Memory B cell (primary cell): ENCODE results near the gene NHSL2.

Experiments
- ATAC-seq: fragments of 150-1000 bp; cut with Tn5 transposase; 2 replicates; pipeline ENCODE4 v1.10.0; 2021; ENCODE audit warnings: low read depth, mild to moderate bottlenecking, moderate library complexity
- DNase-seq, 2 donors: peaks; one replicate each; pipeline ENCODE4 v3.0.0; 2022; ENCODE audit warnings: low spot score in 2 of 2
- H3K27ac Mint-ChIP-seq: one replicate; pipeline ENCODE4 v1.8.0; 2022; ENCODE audit warnings: mild to moderate bottlenecking, moderate library complexity, mixed read lengths
- H3K27me3 Mint-ChIP-seq: one replicate; pipeline ENCODE4 v1.8.0; 2022; ENCODE audit warnings: mixed read lengths
- H3K36me3 Mint-ChIP-seq: one replicate; pipeline ENCODE4 v1.8.0; 2022; ENCODE audit warnings: mild to moderate bottlenecking, mixed read lengths
- H3K4me1 Mint-ChIP-seq: one replicate; pipeline ENCODE4 v1.8.0; 2022; ENCODE audit warnings: mixed read lengths
- H3K4me3 Mint-ChIP-seq: one replicate; pipeline ENCODE4 v1.8.0; 2022; ENCODE audit warnings: mild to moderate bottlenecking, moderate library complexity, mixed read lengths
- H3K9me3 Mint-ChIP-seq: one replicate; pipeline ENCODE4 v1.8.0; 2022; ENCODE audit warnings: mixed read lengths

Gene NHSL2

DNA sequence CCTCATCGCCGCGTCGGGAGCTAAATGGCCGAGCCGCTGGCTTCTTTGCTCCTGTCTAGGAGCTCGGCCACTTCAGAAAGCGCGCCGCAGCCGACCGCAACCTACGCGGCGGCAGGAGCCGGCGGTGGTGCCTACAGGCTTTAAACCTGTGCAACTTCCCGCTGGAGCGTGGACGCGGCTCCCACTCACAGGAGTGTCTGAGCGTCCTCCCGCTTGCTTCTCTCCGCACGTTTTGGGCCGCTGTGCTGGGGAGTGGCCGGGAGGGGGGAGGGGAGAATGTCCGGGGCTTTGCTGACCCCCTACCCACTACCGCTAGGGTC, 1.0 kb downstream of the NHSL2 start:
- Mint-ChIP-seq H3K36me3 (no peaks in the 10 kb centered on the region), H3K27me3 (peaks cover 7% of the 10 kb centered on the region), H3K27ac (no peak overlapping the region), H3K9me3 (no peaks in the 10 kb centered on the region), H3K4me1 (no peaks in the 10 kb centered on the region), H3K4me3 (peak overlapping the region; percentile 61)
- DNase-seq (no peak), ATAC-seq (no peak)

DNA sequence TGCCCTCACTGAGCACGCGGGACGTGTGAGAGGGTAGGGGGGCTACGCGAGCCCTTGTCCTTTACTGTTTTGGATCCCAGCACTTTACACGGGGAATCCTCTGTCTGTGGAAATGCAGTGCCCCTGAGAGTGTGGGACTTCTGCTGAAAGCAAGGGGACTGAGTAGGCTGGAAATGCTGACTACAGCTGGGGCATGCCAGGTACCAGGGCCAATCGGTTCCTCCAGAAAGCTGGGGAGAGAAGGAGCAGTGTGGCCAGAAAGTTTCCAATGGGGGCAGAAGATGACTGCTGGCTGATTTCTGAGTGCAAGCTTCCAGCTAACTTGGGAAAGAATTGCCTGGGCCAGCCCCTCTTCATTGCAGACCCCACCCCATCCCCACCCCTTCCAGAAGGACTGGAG, 1.5 kb downstream of the NHSL2 start:
- H3K27me3 Mint-ChIP-seq: peaks cover 7% of the 10 kb centered on the region
- peak overlapping the region; percentile 39 for H3K4me3 Mint-ChIP-seq
- no peak for DNase-seq
- H3K4me1 Mint-ChIP-seq: no peaks in the 10 kb centered on the region
- no peaks in the 10 kb centered on the region for H3K9me3 Mint-ChIP-seq
- no peak for ATAC-seq
- H3K27ac Mint-ChIP-seq: no peak overlapping the region
- H3K36me3 Mint-ChIP-seq: no peaks in the 10 kb centered on the region

DNA sequence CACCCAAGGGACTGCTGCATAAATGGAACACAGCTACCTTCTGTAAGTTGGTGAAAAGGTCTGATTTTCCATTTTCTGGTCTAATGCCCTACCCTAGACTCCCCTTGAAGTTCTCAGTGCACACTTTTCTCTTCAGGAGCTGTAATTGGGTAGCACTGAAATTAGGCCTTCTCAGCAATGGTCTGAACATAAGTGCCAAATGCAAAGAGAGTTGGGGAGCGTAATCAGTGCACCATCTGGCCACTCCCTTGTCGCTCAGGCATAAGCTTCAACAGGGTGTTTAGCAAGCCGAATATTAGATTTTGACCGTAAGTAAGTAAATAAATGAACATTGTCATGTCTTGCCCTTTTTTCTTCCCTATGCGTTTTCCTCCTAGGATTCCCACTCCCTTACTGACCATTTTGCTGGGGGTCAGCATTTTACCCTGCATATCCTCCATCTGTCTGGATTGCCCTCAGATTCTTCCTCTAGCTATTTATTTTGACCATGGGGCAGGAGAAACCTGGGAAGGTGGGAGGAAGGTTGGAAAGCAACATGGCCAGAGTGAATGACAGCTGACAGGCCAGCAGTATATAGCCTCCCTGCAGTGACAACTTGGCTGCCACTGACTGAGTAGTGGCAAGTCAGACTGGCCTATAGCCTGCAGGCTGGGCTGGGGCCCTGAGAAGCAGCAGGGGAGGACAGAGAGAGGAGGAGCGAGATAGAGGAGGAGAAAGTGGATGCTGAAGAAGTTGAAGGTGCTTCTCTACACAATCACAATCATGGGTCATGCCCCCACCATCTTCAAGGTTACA, 2.7 kb downstream of the NHSL2 start:
- ATAC-seq: no peak
- H3K4me1 Mint-ChIP-seq: no peaks in the 10 kb centered on the region
- peaks cover 9% of the 10 kb centered on the region for H3K27me3 Mint-ChIP-seq
- no peak overlapping the region for H3K27ac Mint-ChIP-seq
- H3K4me3 Mint-ChIP-seq: no peak overlapping the region
- DNase-seq: no peak
- no peaks in the 10 kb centered on the region for H3K36me3 Mint-ChIP-seq
- H3K9me3 Mint-ChIP-seq: no peaks in the 10 kb centered on the region

DNA sequence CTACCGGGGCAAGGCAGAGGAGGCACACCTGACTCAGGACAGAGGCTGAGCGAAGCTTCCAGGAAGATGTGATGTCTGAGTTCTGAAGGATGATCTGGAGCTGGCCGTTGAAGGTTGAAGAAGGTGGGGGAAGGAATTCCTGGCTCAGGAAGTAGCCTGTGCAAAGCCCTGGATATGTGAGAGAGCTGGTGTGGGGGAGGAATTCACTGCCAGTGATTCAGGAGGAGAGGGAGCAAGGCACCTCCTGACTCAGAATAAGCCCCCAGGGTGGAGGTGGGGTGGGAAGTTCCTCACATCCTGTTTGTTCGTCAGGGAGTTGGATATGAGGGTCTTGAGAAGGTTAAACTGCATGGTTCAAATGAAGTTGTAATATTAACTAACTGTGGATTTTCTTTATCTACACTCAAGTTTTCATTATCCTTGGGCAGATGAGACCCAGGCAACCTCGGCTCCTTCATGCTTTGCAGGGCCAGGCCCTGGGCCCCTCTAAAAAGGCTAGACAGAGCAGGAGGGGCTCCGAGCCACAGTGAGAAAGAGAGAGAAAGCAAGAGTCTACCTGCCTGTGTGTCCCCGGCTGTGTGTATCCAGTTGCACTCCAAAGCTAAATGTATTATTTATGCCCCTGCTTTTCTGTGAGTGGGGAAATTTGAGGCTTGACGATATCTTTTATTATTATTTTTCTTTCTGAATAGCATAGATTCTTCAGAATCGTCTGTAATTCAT, 7.1 kb downstream of the NHSL2 start:
- ATAC-seq (no peak), DNase-seq (no peak)
- Mint-ChIP-seq H3K36me3 (no peaks in the 10 kb centered on the region), H3K9me3 (no peaks in the 10 kb centered on the region), H3K4me3 (no peak overlapping the region), H3K27ac (no peak overlapping the region), H3K27me3 (peaks cover 3% of the 10 kb centered on the region), H3K4me1 (no peaks in the 10 kb centered on the region)

DNA sequence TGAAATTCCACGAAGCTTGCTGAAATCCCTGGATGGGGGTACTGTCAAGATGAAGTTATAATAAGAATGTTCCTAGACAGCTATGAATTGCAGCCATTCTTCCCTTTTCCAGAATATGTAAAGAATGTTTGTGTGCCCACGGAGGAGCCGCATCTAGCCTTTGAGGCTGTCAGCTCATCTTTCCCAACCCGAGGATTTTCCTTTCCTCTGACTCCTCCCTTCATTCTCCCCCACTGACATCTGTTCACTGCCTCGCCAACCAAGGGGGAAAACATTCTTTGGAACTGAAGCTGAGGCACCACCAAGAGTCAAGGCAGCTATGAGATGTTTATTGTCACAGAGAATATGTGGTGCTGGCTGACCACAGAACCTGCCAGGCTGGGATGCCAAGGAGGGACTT, 8.8 kb downstream of the NHSL2 start:
- Mint-ChIP-seq H3K36me3 (no peaks in the 10 kb centered on the region), H3K27ac (no peak overlapping the region), H3K4me1 (no peaks in the 10 kb centered on the region), H3K27me3 (peaks cover 3% of the 10 kb centered on the region), H3K4me3 (no peak overlapping the region), H3K9me3 (no peaks in the 10 kb centered on the region)
- DNase-seq (no peak), ATAC-seq (no peak)

DNA sequence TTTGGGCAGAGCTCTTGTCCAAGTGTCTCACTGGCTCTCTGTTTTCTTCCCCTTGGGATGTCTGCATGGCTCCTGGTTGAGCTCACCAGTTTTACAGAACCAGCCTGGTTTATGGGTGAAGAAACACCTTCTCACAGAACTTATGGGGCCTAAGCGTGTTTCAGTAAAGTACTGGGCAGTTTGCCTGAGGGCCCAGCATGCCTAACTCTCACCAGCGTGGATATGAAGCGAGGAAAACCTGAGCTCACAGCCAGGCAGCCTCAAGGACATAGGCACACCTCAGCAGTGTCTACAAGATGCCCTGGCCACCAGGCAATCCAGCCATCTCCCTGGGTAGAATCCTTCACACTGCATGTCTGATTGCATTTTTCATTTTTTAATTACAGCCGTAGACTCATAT, 9.2 kb downstream of the NHSL2 start:
- no peak for ATAC-seq
- peaks cover 3% of the 10 kb centered on the region for H3K27me3 Mint-ChIP-seq
- no peak overlapping the region for H3K27ac Mint-ChIP-seq
- no peak overlapping the region for H3K4me3 Mint-ChIP-seq
- H3K36me3 Mint-ChIP-seq: no peaks in the 10 kb centered on the region
- H3K9me3 Mint-ChIP-seq: no peaks in the 10 kb centered on the region
- DNase-seq: no peak
- no peaks in the 10 kb centered on the region for H3K4me1 Mint-ChIP-seq

DNA sequence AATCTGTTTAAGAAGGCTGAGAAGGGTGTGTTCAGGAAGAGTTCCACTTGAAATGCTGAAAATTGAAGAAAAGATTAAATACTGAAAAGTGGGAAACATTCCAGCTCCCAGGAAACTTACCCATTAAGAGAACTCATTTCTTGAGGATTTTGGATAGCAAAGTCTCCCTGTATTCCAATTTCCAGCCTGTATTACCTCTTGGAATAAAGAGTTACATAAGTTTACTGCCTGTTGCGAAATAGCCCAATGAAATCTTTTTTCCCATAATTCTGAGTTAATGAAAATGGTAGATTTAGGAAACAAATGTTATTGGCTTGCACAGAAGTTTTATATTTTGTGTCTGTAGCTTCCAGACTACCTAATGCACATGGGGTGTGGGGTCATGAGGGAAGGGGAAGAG, 12.0 kb downstream of the NHSL2 start:
- no peaks in the 10 kb centered on the region for H3K4me1 Mint-ChIP-seq
- no peak overlapping the region for H3K27ac Mint-ChIP-seq
- no peaks in the 10 kb centered on the region for H3K27me3 Mint-ChIP-seq
- no peak overlapping the region for H3K4me3 Mint-ChIP-seq
- H3K36me3 Mint-ChIP-seq: no peaks in the 10 kb centered on the region
- ATAC-seq (no peak), DNase-seq (no peak)
- H3K9me3 Mint-ChIP-seq: no peaks in the 10 kb centered on the region

DNA sequence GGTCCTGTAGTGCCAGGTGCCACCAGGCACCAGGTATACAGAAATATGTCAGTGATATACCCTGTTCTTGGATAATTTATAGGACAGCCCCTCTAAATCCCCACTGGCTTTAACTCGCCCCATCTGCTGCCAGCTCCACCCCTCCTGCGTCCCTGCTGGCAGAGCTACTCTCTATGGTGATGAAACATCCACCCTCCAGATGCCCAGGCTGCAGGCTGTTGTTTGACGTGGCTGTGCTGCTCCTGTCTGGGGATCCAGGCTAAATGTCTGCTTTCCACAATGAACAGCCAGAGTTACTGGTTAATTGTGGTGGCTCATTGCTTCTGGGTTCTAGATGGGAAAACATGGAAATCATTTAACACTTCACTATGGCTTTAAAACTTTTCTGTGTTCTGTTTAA, 12.9 kb downstream of the NHSL2 start:
- H3K36me3 Mint-ChIP-seq: no peaks in the 10 kb centered on the region
- no peaks in the 10 kb centered on the region for H3K27me3 Mint-ChIP-seq
- no peak overlapping the region for H3K4me3 Mint-ChIP-seq
- H3K9me3 Mint-ChIP-seq: no peaks in the 10 kb centered on the region
- DNase-seq (no peak), ATAC-seq (no peak)
- no peak overlapping the region for H3K27ac Mint-ChIP-seq
- H3K4me1 Mint-ChIP-seq: no peaks in the 10 kb centered on the region

DNA sequence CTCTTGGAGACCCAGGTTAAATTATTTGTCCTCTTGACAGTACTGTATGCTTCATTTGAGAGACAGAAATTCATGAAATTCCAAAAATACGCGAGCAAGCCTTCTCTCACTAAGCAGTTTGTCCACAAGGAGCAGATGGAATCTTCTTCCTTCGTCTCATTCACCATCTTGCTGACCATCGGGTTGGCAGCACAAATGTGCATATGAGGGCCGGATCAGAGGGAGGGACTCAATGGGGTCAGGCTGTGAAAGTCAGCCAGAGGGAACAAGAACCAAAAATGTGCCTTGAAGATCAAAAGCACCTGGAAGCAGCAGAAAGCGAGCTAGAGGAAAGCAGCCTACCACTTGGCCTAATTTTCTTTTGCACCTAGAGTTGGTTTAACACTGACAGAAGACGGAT, 16.4 kb downstream of the NHSL2 start:
- H3K36me3 Mint-ChIP-seq: no peaks in the 10 kb centered on the region
- no peak overlapping the region for H3K27ac Mint-ChIP-seq
- DNase-seq (no peak), ATAC-seq (no peak)
- H3K4me3 Mint-ChIP-seq: no peak overlapping the region
- no peaks in the 10 kb centered on the region for H3K9me3 Mint-ChIP-seq
- H3K27me3 Mint-ChIP-seq: peaks cover under 1% of the 10 kb centered on the region
- no peaks in the 10 kb centered on the region for H3K4me1 Mint-ChIP-seq

DNA sequence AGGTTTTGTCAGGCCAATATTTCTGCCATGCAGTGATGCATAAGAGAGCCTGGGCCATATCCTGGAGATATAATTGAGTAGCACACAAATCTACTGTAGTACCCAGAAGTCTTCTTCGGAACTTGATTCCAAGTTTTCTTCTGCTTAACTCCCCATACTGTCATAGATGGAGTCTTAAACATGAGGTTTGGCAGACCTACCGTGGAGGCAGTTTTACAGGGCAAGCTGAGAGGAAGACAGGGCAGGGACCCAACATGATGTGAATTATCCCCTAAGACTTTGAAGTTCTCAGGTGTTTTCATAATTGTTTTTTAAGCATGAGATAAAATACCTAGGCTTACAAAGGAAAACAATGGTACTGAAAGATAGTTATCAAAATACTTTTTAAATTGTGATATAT, 18.2 kb downstream of the NHSL2 start:
- no peak for DNase-seq
- ATAC-seq: no peak
- Mint-ChIP-seq H3K36me3 (no peaks in the 10 kb centered on the region), H3K4me3 (no peak overlapping the region), H3K9me3 (no peaks in the 10 kb centered on the region), H3K4me1 (no peaks in the 10 kb centered on the region), H3K27me3 (peaks cover 5% of the 10 kb centered on the region), H3K27ac (no peak overlapping the region)

DNA sequence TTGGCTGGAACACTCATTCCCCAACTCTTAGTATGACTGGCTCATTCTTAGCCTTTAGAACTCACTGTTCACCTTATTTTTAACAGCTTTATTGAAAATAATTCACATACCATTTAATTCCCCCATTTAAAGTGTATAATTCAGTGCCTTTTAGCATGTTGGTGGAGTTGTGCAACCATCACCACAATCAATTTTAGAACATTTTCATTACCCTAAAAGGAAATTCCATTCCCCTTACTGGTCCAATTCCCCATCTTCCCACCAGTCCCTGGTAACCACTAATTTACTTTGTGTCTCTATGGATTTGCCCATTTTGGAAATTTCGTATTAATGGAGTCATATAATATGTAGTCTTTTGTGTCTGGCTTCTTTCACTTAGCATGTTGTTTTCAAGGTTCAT, 19.7 kb downstream of the NHSL2 start:
- Mint-ChIP-seq H3K4me1 (no peaks in the 10 kb centered on the region), H3K36me3 (no peaks in the 10 kb centered on the region), H3K27ac (no peak overlapping the region), H3K4me3 (no peak overlapping the region), H3K9me3 (no peaks in the 10 kb centered on the region), H3K27me3 (peaks cover 9% of the 10 kb centered on the region)
- ATAC-seq (no peak), DNase-seq (no peak)

DNA sequence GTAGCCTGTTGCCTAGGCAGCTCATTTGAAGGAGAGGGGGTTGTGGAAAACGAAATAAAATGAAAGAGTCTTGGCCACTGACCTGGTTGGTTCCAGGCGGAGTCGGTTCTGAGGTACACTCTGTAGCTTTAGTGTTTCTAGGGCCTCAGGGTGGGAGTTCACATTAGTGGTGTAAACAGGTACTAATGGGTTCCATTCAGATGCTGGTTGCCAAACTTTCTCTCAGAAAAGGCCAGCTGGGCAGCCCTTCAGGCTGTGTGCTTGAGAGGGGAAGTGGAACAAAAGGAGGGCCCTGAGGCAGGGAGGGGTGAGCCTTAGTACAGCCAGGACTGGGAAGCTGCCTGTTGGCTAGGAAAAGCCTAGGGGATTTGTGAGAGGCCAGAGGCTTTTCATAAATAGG, 24.8 kb downstream of the NHSL2 start:
- H3K27ac Mint-ChIP-seq: no peak overlapping the region
- H3K4me1 Mint-ChIP-seq: no peaks in the 10 kb centered on the region
- no peaks in the 10 kb centered on the region for H3K36me3 Mint-ChIP-seq
- ATAC-seq (no peak), DNase-seq (no peak)
- H3K27me3 Mint-ChIP-seq: peaks cover 14% of the 10 kb centered on the region
- H3K4me3 Mint-ChIP-seq: no peak overlapping the region
- no peaks in the 10 kb centered on the region for H3K9me3 Mint-ChIP-seq

DNA sequence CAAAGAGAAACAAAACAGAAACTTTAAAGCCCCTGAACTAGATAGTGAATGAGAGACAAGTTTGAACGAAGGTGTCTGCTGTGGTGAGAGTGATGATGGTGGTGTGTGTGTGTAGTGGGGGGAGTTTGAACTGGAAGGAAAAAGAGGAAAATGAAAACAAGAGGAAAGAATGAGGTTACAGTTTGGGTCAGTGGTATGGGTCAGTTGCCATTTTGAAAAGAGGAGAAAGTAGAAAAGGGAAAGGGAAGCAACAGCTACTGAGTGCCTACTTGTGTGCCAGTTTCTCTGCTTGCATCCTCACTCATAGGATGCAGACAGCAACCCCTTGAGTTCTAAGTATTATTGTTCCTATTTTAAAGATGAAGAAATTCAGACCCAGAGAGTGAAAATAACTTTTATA, 26.0 kb downstream of the NHSL2 start:
- DNase-seq: no peak
- no peaks in the 10 kb centered on the region for H3K4me1 Mint-ChIP-seq
- no peak for ATAC-seq
- peaks cover 14% of the 10 kb centered on the region for H3K27me3 Mint-ChIP-seq
- no peaks in the 10 kb centered on the region for H3K36me3 Mint-ChIP-seq
- no peak overlapping the region for H3K27ac Mint-ChIP-seq
- H3K9me3 Mint-ChIP-seq: no peaks in the 10 kb centered on the region
- no peak overlapping the region for H3K4me3 Mint-ChIP-seq

DNA sequence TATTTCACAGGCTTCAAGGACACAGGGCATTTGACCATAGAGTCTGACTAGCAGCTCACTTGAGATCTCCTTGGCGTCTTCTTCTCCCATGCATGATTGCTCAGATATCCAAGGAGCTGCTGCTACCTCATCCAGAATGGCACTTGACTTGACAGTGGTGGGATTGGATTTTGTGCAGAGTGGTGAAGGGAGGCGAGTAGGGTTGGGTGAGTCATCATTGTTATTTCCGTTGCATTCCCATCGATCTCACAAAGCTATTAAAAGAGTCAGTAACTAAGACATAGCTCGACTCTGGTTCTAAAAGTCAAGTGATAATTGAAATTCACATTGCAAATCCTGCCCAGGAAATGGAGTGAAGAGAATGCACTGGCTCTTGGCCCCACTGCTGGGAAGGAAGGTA, 27.7 kb downstream of the NHSL2 start:
- no peaks in the 10 kb centered on the region for H3K36me3 Mint-ChIP-seq
- H3K4me1 Mint-ChIP-seq: no peaks in the 10 kb centered on the region
- ATAC-seq: no peak

DNA sequence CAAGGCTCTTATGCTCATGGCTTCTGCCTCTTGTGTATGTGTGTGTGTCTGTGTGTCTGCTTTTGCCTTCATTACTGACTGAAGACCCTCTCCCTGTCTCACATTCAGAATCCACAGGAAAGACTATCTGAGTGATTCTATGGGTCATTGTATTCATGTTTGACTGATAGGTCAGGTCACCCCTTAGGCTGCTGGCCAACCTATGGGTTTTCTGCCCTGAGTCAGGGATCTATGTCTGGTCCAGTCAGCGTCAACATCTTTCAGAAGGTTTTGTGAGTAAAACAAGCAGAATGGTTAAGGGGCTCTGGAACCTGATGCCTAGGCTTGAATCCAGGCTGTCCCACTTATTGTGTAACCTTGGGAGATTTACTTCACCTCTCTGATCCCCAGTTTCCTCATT, 30.5 kb downstream of the NHSL2 start:
- Mint-ChIP-seq H3K27me3 (peaks cover 12% of the 10 kb centered on the region), H3K4me1 (no peaks in the 10 kb centered on the region), H3K4me3 (no peak overlapping the region), H3K36me3 (no peaks in the 10 kb centered on the region), H3K9me3 (no peaks in the 10 kb centered on the region), H3K27ac (no peak overlapping the region)
- DNase-seq (no peak), ATAC-seq (no peak)

More for the DNA sequence above, 27.7 kb downstream of the NHSL2 start:
- Mint-ChIP-seq H3K4me3 (no peak overlapping the region), H3K27me3 (peaks cover 14% of the 10 kb centered on the region), H3K27ac (no peak overlapping the region), H3K9me3 (no peaks in the 10 kb centered on the region)
- DNase-seq: no peak
